NCI-H128 (cell line): ENCODE measurements around the gene ALPI.

Experiments used
- DNase-seq: peaks from one replicate; lab custom pipeline; 2025; ENCODE audit not compliant: unreplicated experiment; lab: John Stamatoyannopoulos, UW

ALPI gene

DNA sequence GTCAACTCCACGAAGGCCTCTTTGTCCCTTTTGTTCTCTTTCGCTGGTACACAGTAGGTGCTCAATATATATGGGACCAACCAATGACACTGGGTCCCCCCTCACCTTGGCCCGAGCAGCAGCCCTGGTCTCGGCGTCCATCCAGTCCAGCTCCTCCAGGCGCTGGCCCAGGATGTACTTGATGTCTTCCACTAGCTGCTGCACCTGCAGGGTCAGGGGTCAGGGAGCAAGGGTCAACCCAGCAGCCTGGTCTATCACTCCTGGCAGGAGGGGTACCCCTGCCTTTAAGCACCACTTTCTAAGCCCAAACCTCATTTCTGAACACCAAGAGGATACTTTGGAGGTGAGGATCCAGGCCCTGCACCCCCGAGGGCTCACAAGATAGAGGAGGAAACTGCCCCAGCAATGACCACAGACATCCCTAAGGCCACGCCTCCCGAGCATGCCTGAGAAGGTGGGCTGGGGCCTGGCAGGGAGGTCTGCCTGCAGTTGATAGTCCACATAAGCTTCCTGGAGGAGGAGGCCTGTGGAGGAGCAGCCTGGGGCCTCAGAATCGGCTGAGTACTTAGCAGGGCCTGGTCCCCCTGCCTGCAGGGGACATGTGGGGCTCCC is 27.5 kb downstream of the ALPI start:
- DNase-seq = no peak

- DNase-seq = no peak
These were observed 28.1 kb downstream of the ALPI start for GRCh38 chr2:232483923-232484627.

DNA sequence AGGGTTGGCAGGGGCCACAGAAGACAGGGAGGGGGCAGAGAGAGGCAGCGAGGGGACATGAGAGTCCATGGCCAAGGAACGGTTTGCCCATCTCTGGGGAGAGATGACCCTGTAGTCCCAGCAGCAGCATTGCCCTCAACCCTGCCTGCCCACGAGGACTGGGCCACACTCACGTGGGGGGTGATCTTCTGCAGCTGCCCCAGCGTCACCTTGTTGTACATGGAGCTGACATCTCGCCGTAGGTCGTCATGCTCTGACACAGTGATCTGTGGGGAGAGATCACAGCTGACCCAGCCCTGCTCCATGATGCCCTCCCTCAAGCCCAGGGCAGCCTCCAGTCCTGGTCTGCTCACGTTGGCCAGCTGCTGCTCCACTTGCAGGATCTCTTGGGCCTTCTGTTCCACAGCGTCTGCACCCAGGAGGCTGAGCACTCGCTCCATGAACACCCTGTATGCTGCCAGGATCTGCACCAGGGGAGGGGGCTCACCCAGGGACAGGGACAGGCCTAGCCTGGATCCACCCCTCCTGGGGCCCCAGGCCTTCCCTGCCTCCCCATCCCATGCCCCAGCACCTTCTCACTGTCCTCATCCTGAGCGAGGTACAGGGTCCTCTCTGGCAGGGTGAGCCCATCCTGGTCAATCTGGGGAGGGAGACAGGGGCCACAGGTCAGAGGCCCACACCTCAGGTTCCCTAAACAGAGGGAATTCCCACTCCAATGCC is 28.8 kb downstream of the ALPI start:
- no peak for DNase-seq

GRCh38 chr2:232485348-232485756 is 29.4 kb downstream of the ALPI start:
- no peak for DNase-seq

- DNase-seq = no peak
These were observed 30.0 kb downstream of the ALPI start for GRCh38 chr2:232485757-232486557.

GRCh38 chr2:232486558-232487384 is 30.8 kb downstream of the ALPI start:
- DNase-seq = no peak

DNA sequence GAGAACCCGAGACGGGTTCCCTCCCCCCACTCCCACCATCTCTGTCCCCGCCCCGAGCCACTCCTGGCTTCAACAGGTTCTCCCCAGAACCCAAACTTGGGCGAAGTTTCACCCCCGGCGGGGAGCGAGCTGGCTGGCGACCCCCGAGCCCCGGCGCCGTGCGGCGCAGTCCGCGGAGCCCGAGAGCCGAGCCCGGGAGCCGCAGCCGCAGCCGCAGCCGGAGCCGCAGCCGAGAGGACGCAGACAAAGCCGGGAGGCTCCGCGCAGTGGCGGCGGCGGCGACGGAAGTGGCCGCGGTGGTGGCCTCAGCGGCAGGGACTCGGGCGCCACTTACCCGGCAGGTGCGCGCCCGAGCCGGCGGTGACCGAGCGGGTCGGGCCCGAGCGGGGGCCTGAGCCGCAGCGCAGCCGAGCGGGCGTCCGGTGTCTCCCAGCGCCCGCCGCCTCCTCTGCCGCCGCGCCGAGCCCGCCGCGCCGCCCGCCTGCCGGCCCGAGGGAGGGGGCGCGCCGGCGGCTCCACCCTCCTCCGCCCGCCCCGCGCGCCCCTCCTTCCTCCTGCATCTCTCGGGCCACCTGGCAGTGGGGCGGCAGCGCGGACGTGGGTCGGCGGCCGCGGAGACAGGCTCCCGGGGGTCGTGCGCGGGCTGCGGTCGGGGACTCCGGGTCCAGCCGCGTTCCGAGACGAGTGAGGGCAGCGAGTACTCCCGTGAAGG is 31.6 kb downstream of the ALPI start, which contains the start of gene ECEL1:
Gene ECEL1, minus strand, starts transcription at position 450 of the 712 bp plus-strand sequence. CDS start 1,181 bp downstream, outside the sequence.
- no peak for DNase-seq

DNA sequence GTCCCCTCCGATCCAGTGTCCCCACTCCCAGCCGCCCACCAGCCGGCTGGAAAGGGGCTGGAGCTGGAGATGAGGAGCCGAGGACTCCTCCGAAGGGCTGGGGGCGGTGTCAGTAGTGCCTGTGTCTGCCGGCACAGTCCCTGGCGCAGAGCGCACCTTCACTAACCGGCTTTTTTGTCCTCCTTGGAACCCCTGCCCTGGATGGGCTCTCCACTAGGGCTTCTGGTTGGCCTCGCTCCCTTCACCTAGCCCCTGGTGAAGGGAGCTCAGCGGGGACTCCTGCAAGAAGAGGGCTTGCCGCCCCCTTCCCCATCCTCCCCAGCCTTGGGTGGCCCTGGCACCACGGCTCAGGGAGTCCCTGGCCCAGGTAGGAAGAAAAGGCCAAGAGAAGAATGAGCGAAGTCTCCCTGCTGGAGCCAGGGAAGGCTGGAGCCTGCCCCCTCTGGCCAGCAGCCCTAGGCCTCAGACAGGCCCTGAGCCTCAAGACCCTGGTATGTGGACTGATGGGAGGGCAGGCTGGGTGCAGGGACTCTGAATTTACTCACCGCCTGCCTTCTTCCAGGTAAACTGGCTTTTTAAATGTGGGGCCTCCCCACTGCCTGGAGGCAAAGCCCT is 32.3 kb downstream of the ALPI start:
- DNase-seq = no peak

GRCh38 chr2:232488721-232489300 is 32.9 kb downstream of the ALPI start:
- no peak for DNase-seq

- DNase-seq = no peak
These were observed 33.7 kb downstream of the ALPI start for GRCh38 chr2:232489516-232490220.

- no peak for DNase-seq
These were observed 34.5 kb downstream of the ALPI start for GRCh38 chr2:232490221-232491138.

GRCh38 chr2:232491139-232491780 is 35.3 kb downstream of the ALPI start:
- no peak for DNase-seq

GRCh38 chr2:232492236-232492848 is 36.4 kb downstream of the ALPI start:
- no peak for DNase-seq

GRCh38 chr2:232492963-232493700 is 37.2 kb downstream of the ALPI start:
- no peak for DNase-seq

DNA sequence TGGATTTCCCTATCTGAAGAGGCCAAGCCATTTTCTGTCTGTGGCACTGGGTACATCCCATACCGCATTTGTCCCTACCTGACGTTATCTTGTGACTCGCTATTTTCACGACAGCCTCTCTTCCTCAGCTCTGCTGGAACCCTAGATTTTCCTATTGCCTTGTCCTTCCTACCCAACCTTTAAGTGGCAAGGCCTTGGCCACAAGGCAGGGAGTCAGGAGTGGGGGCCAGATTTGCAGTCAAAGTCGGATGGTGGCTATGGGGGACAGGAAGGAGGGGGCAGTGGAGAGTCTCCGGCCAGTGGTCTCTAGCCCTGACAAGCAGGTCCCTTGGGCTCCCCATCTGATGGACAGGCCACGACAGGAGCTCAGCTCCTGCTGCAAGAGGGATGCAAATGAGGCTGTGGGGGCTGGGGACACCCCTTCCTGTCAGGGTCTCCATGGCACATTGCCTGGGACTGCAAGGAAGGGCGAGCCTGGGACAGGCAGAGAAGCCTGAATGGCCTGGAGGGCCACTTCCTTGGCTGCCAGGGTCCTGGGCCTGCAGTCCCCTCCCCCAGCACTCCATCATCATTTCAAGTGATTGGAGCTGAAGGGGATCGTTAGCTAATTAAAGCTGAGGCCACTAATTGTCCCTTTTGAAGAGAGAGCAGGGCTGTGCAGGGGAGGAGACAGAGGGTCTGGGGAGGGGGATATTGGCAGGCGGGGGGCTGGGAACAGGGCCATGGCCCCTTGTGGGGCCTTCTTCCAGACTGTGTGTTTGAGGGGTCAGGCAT is 37.9 kb downstream of the ALPI start:
- no peak for DNase-seq
